IMR-90 (cell line): ENCODE measurements around the gene SLC12A7. TPM values are rescaled to one million over a fixed set of nuclear protein-coding genes. Genes with fewer than 3 reads are reported as not detected.

ENCODE experiments used
- ATAC-seq: fragments of 200-7000 bp; cut with Tn5 transposase; 2 replicates; pipeline ENCODE4 v1.9.1; 2020; ENCODE audit warnings: low read depth, mild to moderate bottlenecking, moderate library complexity
- BruUV-seq: library from RNA; stranded (reverse); fragments of 400-500 nt; replicated peaks from 2 replicates; lab custom pipeline; 2021; lab: Mats Ljungman, UMichigan
- CTCF ChIA-PET: fragments of 300-600 bp; formaldehyde crosslinking; extraction: SDS; loops from one replicate; lab custom pipeline; 2021; ENCODE audit warnings: antibody characterized with exemption; lab: Yijun Ruan, JAX
- POLR2A ChIA-PET: fragments of 300-600 bp; sonication (Branson Sonifier 250); formaldehyde crosslinking; loops from one replicate; lab custom pipeline; 2022; ENCODE audit warnings: antibody characterized with exemption; ENCODE audit not compliant: unreplicated experiment; lab: Charles Lee
- DNase-seq: peaks from one replicate; pipeline ENCODE4 v3.0.0; 2013
- H2AFZ ChIP-seq: replicated peaks from 2 replicates; pipeline ENCODE3; 2013; ENCODE audit warnings: low read length, mild to moderate bottlenecking; ENCODE audit not compliant: poor library complexity
- H2AK5ac ChIP-seq: 2 replicates; pipeline ENCODE4 v1.6.1; 2013; ENCODE audit warnings: low read depth, low read length, inconsistent platforms
- H2AK9ac ChIP-seq: replicated peaks from 2 replicates; pipeline ENCODE3; 2013; ENCODE audit warnings: mild to moderate bottlenecking, low read depth, low read length, moderate library complexity; ENCODE audit not compliant: poor library complexity
- H2BK120ac ChIP-seq: 2 replicates; pipeline ENCODE4 v1.6.1; 2013; ENCODE audit warnings: low read depth, low read length, inconsistent platforms
- H2BK15ac ChIP-seq: 3 replicates; pipeline ENCODE4 v1.6.1; 2013; ENCODE audit warnings: low read depth, low read length, inconsistent platforms
- H2BK20ac ChIP-seq: 2 replicates; pipeline ENCODE4 v1.6.1; 2013; ENCODE audit warnings: low read depth, mild to moderate bottlenecking, inconsistent platforms, low read length, moderate library complexity
- H2BK5ac ChIP-seq: 2 replicates; pipeline ENCODE4 v1.6.1; 2013; ENCODE audit warnings: mild to moderate bottlenecking, low read depth, low read length, inconsistent platforms; ENCODE audit not compliant: poor library complexity, severe bottlenecking
- H3K14ac ChIP-seq: replicated peaks from 2 replicates; pipeline ENCODE4 v1.6.1; 2013; ENCODE audit warnings: low read depth, low read length, inconsistent platforms
- H3K18ac ChIP-seq: 2 replicates; pipeline ENCODE4 v1.6.1; 2013; ENCODE audit warnings: low read depth, low read length, control low read depth
- H3K23ac ChIP-seq: 2 replicates; pipeline ENCODE4 v1.6.1; 2013; ENCODE audit warnings: low read depth, low read length, inconsistent platforms
- H3K27ac ChIP-seq: 2 replicates; pipeline ENCODE4 v1.5.1; 2013; ENCODE audit warnings: mild to moderate bottlenecking, control low read depth, low read length; ENCODE audit not compliant: insufficient read depth
- H3K27me3 ChIP-seq: 2 replicates; pipeline ENCODE4 v1.6.1; 2013; ENCODE audit warnings: low read length; ENCODE audit not compliant: control insufficient read depth, insufficient read depth
- H3K36me3 ChIP-seq: 2 replicates; pipeline ENCODE4 v1.6.1; 2013; ENCODE audit warnings: low read length, mixed read lengths; ENCODE audit not compliant: control insufficient read depth, insufficient read depth
- H3K4ac ChIP-seq: 2 replicates; pipeline ENCODE4 v1.6.1; 2013; ENCODE audit warnings: low read depth, low read length, inconsistent platforms
- H3K4me1 ChIP-seq: 2 replicates; pipeline ENCODE4 v1.6.1; 2013; ENCODE audit warnings: low read length, mixed read lengths; ENCODE audit not compliant: control insufficient read depth, insufficient read depth
- H3K4me2 ChIP-seq: 2 replicates; pipeline ENCODE4 v1.6.1; 2013; ENCODE audit warnings: low read depth, mild to moderate bottlenecking, control low read depth, low read length, moderate library complexity
- H3K4me3 ChIP-seq: 2 replicates; pipeline ENCODE4 v1.5.1; 2013; ENCODE audit warnings: low read depth, mild to moderate bottlenecking, control low read depth, low read length, moderate library complexity; ENCODE audit not compliant: insufficient read depth
- H3K56ac ChIP-seq: 2 replicates; pipeline ENCODE4 v1.6.1; 2013; ENCODE audit warnings: low read length, inconsistent platforms; ENCODE audit not compliant: insufficient read depth; ENCODE audit errors: extremely low read depth
- H3K79me1 ChIP-seq, 2 experiments: 2 replicates each; pipeline ENCODE4 v1.6.1; 2013; ENCODE audit warnings: low read length in 2 of 2, inconsistent platforms in 1 of 2, low read depth in 1 of 2
- H3K9ac ChIP-seq: 2 replicates; pipeline ENCODE4 v1.6.1; 2013; ENCODE audit warnings: low read depth, low read length, control low read depth
- H3K9me1 ChIP-seq: 2 replicates; pipeline ENCODE4 v1.6.1; 2013; ENCODE audit warnings: low read length, inconsistent platforms; ENCODE audit not compliant: insufficient read depth
- H3K9me3 ChIP-seq: 2 replicates; pipeline ENCODE4 v1.6.1; 2013; ENCODE audit warnings: low read length; ENCODE audit not compliant: control insufficient read depth, insufficient read depth
- H4K20me1 ChIP-seq: 2 replicates; pipeline ENCODE4 v1.6.1; 2013; ENCODE audit warnings: low read length, inconsistent platforms; ENCODE audit not compliant: insufficient read depth
- H4K5ac ChIP-seq: 2 replicates; pipeline ENCODE4 v1.6.1; 2013; ENCODE audit warnings: mild to moderate bottlenecking, low read depth, low read length, control low read depth
- H4K8ac ChIP-seq, 2 experiments: 2 replicates each; pipeline ENCODE4 v1.6.1; 2013; ENCODE audit warnings: low read depth in 2 of 2, low read length in 2 of 2, control low read depth in 1 of 2, inconsistent platforms in 1 of 2
- H4K91ac ChIP-seq: 2 replicates; pipeline ENCODE4 v1.6.1; 2013; ENCODE audit warnings: low read depth, low read length, inconsistent platforms; ENCODE audit not compliant: insufficient read depth
- BHLHE40 ChIP-seq: fragments of 150-350 bp; IDR thresholded peaks from 2 replicates; pipeline ENCODE4 v1.6.1; 2016; ENCODE audit warnings: mild to moderate bottlenecking, low read depth, low read length
- CEBPB ChIP-seq: IDR thresholded peaks from 2 replicates; pipeline ENCODE4 v1.6.1; 2012; ENCODE audit warnings: low read depth, low read length, improper control_type of control experiment
- MAFK ChIP-seq: IDR thresholded peaks from 2 replicates; pipeline ENCODE4 v1.6.1; 2012; ENCODE audit warnings: low read depth, low read length, improper control_type of control experiment
- MAZ ChIP-seq: IDR thresholded peaks from 2 replicates; pipeline ENCODE4 v1.6.1; 2012; ENCODE audit warnings: low read depth, mild to moderate bottlenecking, low read length, improper control_type of control experiment, moderate library complexity, borderline replicate concordance
- RAD21 ChIP-seq: IDR thresholded peaks from 2 replicates; pipeline ENCODE4 v1.6.1; 2012; ENCODE audit warnings: low read length, improper control_type of control experiment
- RCOR1 ChIP-seq: IDR thresholded peaks from 2 replicates; pipeline ENCODE4 v1.6.1; 2012; ENCODE audit warnings: mild to moderate bottlenecking, low read length, improper control_type of control experiment; ENCODE audit not compliant: insufficient replicate concordance
- RFX5 ChIP-seq: IDR thresholded peaks from 2 replicates; pipeline ENCODE4 v1.8.0; 2012; ENCODE audit warnings: low read depth, mild to moderate bottlenecking, low read length, moderate library complexity
- SMC3 ChIP-seq: fragments of 150-350 bp; IDR thresholded peaks from 2 replicates; pipeline ENCODE4 v1.6.1; 2016; ENCODE audit warnings: low read depth, mild to moderate bottlenecking, antibody characterized with exemption, low read length, moderate library complexity
- WGBS, 2 experiments: methylation state at CpG; one replicate each; pipeline versions ENCODE4 v1.1.5 to v1.1.7; 2013; ENCODE audit warnings: missing lambda C conversion rate in 2 of 2; ENCODE audit not compliant: insufficient read length in 1 of 2; ENCODE audit errors: extremely low coverage in 2 of 2; 5-methylcytosine and 5-hydroxymethylcytosine counted together
- dilution Hi-C: fragments of 300-500 bp; cut with HindIII; formaldehyde crosslinking; loops from one replicate; pipeline ENCODE4 v1.14.3; 2018; ENCODE audit warnings: low sequenced_read_pairs; ENCODE audit not compliant: unreplicated experiment
- in situ Hi-C: fragments of 300-500 bp; cut with MboI; formaldehyde crosslinking; loops from 3 replicates; pipeline ENCODE4 v1.14.3; 2019; ENCODE audit warnings: low sequenced_read_pairs, inconsistent platforms, mixed read lengths
- intact Hi-C: fragments of 100-400 bp; cut with micrococcal nuclease; formaldehyde crosslinking; loops from 2 replicates; pipeline ENCODE4 v1.10.0; 2022
- polyA plus RNA-seq, 3 experiments: library from polyadenylated mRNA; depleted of rRNA; stranded (reverse); fragments of >200 nt; gene quantifications; 2 replicates each; pipeline ENCODE4 v1.2.3, GENCODE V29; 2012; ENCODE audit warnings: low replicate concordance in 1 of 3
- total RNA-seq: library from RNA; depleted of rRNA; stranded (reverse); fragments of >200 nt; gene quantifications from 2 replicates; pipeline ENCODE4 v1.2.3, GENCODE V29; 2012
- TF ChIP-seq, protein P1 (sequence below): conservative IDR thresholded peaks from 2 replicates; pipeline ENCODE4 v1.5.1; 2012; ENCODE audit warnings: mild to moderate bottlenecking, low read depth, low read length, improper control_type of control experiment

The SLC12A7 gene
- total and polyA plus RNA-seq, 2 of the 4 experiments (the other 2 are of a cell fraction), result 3.0 to 6.1 TPM

GRCh38 chr5:1108023-1108864 is 3.6 kb downstream of the SLC12A7 start:
- Histone ChIP-seq H3K27ac (no peak overlapping the region), H3K36me3 (no peaks in the 10 kb centered on the region), H2BK120ac (no peak overlapping the region), H3K4me3 (no peak overlapping the region), H2BK20ac (no peak overlapping the region), H3K14ac (no peak overlapping the region), H4K5ac (no peak overlapping the region), H3K9me3 (no peaks in the 10 kb centered on the region), H3K18ac (no peak overlapping the region), H2AK9ac (no peak overlapping the region), H2AFZ (no peak overlapping the region), H3K56ac (no peak overlapping the region), H3K23ac (no peak overlapping the region), H3K27me3 (peaks cover 8% of the 10 kb centered on the region), H3K9me1 (no peaks in the 10 kb centered on the region), H2BK5ac (no peak overlapping the region), H4K91ac (no peak overlapping the region), H3K4ac (no peak overlapping the region), H3K9ac (no peak overlapping the region), H3K79me1 (0 out of 4 replicates have a peak, but pooled peaks cover 0 to 3% of the 10 kb centered on the region in 2 experiments), H4K8ac (no peak overlapping the region), H4K20me1 (peaks cover 12% of the 10 kb centered on the region), H3K4me1 (peaks cover 7% of the 10 kb centered on the region; the same call in 1 of the 2 replicates), H2AK5ac (no peak overlapping the region), H3K4me2 (no peak overlapping the region), H2BK15ac (no peak overlapping the region)
- POLR2A ChIA-PET, result no interaction called here
- no TSS peak for BruUV-seq
- WGBS, 2 experiments, result 85% methylated on average over 29 of the region's 39 CpGs; no CpG with 5 or more reads in 1 of the 2 experiments
- TF ChIP-seq RCOR1 (no peak), BHLHE40 (no peak), MAZ (no peak), SMC3 (no peak), RAD21 (no peak), RFX5 (no peak), MAFK (no peak), CEBPB (no peak)
- TF ChIP-seq, protein P1, sequence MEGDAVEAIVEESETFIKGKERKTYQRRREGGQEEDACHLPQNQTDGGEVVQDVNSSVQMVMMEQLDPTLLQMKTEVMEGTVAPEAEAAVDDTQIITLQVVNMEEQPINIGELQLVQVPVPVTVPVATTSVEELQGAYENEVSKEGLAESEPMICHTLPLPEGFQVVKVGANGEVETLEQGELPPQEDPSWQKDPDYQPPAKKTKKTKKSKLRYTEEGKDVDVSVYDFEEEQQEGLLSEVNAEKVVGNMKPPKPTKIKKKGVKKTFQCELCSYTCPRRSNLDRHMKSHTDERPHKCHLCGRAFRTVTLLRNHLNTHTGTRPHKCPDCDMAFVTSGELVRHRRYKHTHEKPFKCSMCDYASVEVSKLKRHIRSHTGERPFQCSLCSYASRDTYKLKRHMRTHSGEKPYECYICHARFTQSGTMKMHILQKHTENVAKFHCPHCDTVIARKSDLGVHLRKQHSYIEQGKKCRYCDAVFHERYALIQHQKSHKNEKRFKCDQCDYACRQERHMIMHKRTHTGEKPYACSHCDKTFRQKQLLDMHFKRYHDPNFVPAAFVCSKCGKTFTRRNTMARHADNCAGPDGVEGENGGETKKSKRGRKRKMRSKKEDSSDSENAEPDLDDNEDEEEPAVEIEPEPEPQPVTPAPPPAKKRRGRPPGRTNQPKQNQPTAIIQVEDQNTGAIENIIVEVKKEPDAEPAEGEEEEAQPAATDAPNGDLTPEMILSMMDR, result no peak
- DNase-seq (no peak), ATAC-seq (no peak)
- dilution Hi-C loops, result no loop called here
- CTCF ChIA-PET, result no interaction called here
- in situ Hi-C loops, result no loop called here
- intact Hi-C loops, result no loop called here
